SK-N-SH (cell line): Measurements from ENCODE around the gene MYH7B. TPM values are rescaled to one million over a fixed set of nuclear protein-coding genes. Genes with fewer than 3 reads are reported as not detected.

Experiments
- CTCF ChIA-PET: fragments of 300-600, 350-600 bp; formaldehyde crosslinking; extraction: SDS; loops from one replicate; lab custom pipeline; 2021; lab: Yijun Ruan, JAX
- POLR2A ChIA-PET: fragments of 350-600 bp; sonication (Branson Sonifier 250); formaldehyde crosslinking; extraction: SDS; loops from one replicate; lab custom pipeline; 2020; ENCODE audit warnings: antibody characterized with exemption, inconsistent platforms; lab: Yijun Ruan, JAX
- DNase-seq: peaks from one replicate; pipeline ENCODE4 v3.0.0; 2012
- H2AFZ ChIP-seq: fragments of 200-600 bp; sonication (generic); 2 replicates; pipeline ENCODE4 v1.8.1; 2016; ENCODE audit warnings: antibody characterized with exemption, mild to moderate bottlenecking, low read depth
- H3F3A ChIP-seq: fragments of 200-600 bp; sonication (generic); replicated peaks from 2 replicates; pipeline ENCODE3; 2016; ENCODE audit warnings: antibody characterized with exemption, mild to moderate bottlenecking; ENCODE audit not compliant: insufficient read depth
- H3K27ac ChIP-seq, 2 experiments: fragments of 200-500 bp in 1 of 2; fragments of 200-600 bp in 1 of 2; sonication (Bioruptor generic) in 1 of 2; sonication (generic), shearing (Covaris generic) in 1 of 2; 2 replicates each; pipeline versions ENCODE4 v1.5.1 to v1.6.1; 2014 to 2016; ENCODE audit warnings: low read depth in 2 of 2, inconsistent platforms in 1 of 2, low read length in 1 of 2, mild to moderate bottlenecking in 1 of 2, mixed read lengths in 1 of 2
- H3K27me3 ChIP-seq: fragments of 200-600 bp; sonication (generic), shearing (Covaris generic); 2 replicates; pipeline ENCODE4 v1.6.1; 2016; ENCODE audit warnings: mixed run types; ENCODE audit not compliant: insufficient read depth
- H3K36me3 ChIP-seq, 2 experiments: fragments of 200-500 bp in 1 of 2; fragments of 200-600 bp in 1 of 2; sonication (Bioruptor generic) in 1 of 2; sonication (generic) in 1 of 2; replicated peaks in 1 of 2; 2 replicates each; pipeline versions ENCODE3 to v1.5.1; 2014 to 2016; ENCODE audit warnings: low read length in 1 of 2, mild to moderate bottlenecking in 1 of 2; ENCODE audit not compliant: insufficient read depth in 2 of 2, control insufficient read depth in 1 of 2
- H3K4me1 ChIP-seq, 2 experiments: fragments of 200-500 bp in 1 of 2; fragments of 200-600 bp in 1 of 2; sonication (Bioruptor generic) in 1 of 2; sonication (generic), shearing (Covaris generic) in 1 of 2; 2 replicates each; pipeline versions ENCODE4 v1.5.1 to v1.6.1; 2014 to 2016; ENCODE audit warnings: low read depth in 1 of 2, low read length in 1 of 2, mixed run types in 1 of 2; ENCODE audit not compliant: insufficient read depth in 2 of 2, control insufficient read depth in 1 of 2
- H3K4me2 ChIP-seq: fragments of 200-600 bp; sonication (generic), shearing (Covaris generic); 2 replicates; pipeline ENCODE4 v1.6.1; 2017; ENCODE audit warnings: mixed run types
- H3K4me3 ChIP-seq, 2 experiments: fragments of 200-500 bp in 1 of 2; fragments of 200-600 bp in 1 of 2; sonication (Bioruptor generic) in 1 of 2; sonication (generic), shearing (Covaris generic) in 1 of 2; 2 replicates each; pipeline versions ENCODE4 v1.5.1 to v1.8.1; 2014 to 2016; ENCODE audit warnings: low read depth in 2 of 2, inconsistent platforms in 1 of 2, low read length in 1 of 2, mild to moderate bottlenecking in 1 of 2, mixed read lengths in 1 of 2, moderate library complexity in 1 of 2
- H3K79me2 ChIP-seq: fragments of 200-600 bp; sonication (generic); 2 replicates; pipeline ENCODE4 v1.8.1; 2017; ENCODE audit warnings: mild to moderate bottlenecking; ENCODE audit not compliant: insufficient read depth
- H3K9ac ChIP-seq: fragments of 200-600 bp; sonication (generic); 2 replicates; pipeline ENCODE4 v1.6.1; 2017; ENCODE audit warnings: mixed run types
- H3K9me2 ChIP-seq: fragments of 200-600 bp; sonication (generic); 2 replicates; pipeline ENCODE4 v1.6.1; 2017; ENCODE audit warnings: mixed run types
- H3K9me3 ChIP-seq: fragments of 200-600 bp; sonication (generic); 2 replicates; pipeline ENCODE4 v1.6.1; 2017; ENCODE audit warnings: mixed run types, mild to moderate bottlenecking, moderate library complexity
- H4K20me1 ChIP-seq: fragments of 200-600 bp; sonication (generic); 2 replicates; pipeline ENCODE4 v1.6.1; 2017; ENCODE audit warnings: mild to moderate bottlenecking, mixed run types; ENCODE audit not compliant: insufficient read depth
- CHD2 ChIP-seq: fragments of 150-350 bp; IDR thresholded peaks from 2 replicates; pipeline ENCODE4 v1.6.1; 2018; ENCODE audit warnings: low read length; ENCODE audit not compliant: partially characterized antibody
- CTCF ChIP-seq: fragments of 200-600 bp; sonication (generic); IDR thresholded peaks from 2 replicates; pipeline ENCODE4 v1.6.1; 2017; ENCODE audit warnings: antibody characterized with exemption, mild to moderate bottlenecking, moderate library complexity
- ELF1 ChIP-seq: IDR thresholded peaks from 2 replicates; pipeline ENCODE4 v1.4.0; 2012
- FOXJ3 ChIP-seq: sonication (generic); formaldehyde crosslinking; IDR thresholded peaks from 2 replicates; pipeline ENCODE4 v1.5.1; 2020; ENCODE audit warnings: mild to moderate bottlenecking, missing genetic modification reagents
- FOXM1 ChIP-seq: IDR thresholded peaks from 2 replicates; pipeline ENCODE4 v1.4.0; 2012; ENCODE audit warnings: low read depth, mild to moderate bottlenecking
- GABPA ChIP-seq: IDR thresholded peaks from 2 replicates; pipeline ENCODE4 v1.4.0; 2012; ENCODE audit warnings: low read depth, mild to moderate bottlenecking
- JUND ChIP-seq: IDR thresholded peaks from 2 replicates; pipeline ENCODE4 v1.4.0; 2012
- MEF2A ChIP-seq: IDR thresholded peaks from 2 replicates; pipeline ENCODE4 v1.4.0; 2012; ENCODE audit warnings: low read depth, borderline replicate concordance
- MXI1 ChIP-seq: IDR thresholded peaks from 2 replicates; pipeline ENCODE4 v1.6.1; 2012; ENCODE audit warnings: mild to moderate bottlenecking, low read depth, low read length, improper control_type of control experiment
- NRF1 ChIP-seq: IDR thresholded peaks from 2 replicates; pipeline ENCODE4 v1.6.1; 2012; ENCODE audit warnings: low read depth, mild to moderate bottlenecking, low read length
- PBX3 ChIP-seq: IDR thresholded peaks from 2 replicates; pipeline ENCODE4; 2012
- POLR2AphosphoS5 ChIP-seq: IDR thresholded peaks from 2 replicates; pipeline ENCODE4 v1.6.1; 2012; ENCODE audit warnings: low read depth, low read length
- RCOR1 ChIP-seq: fragments of 150-350 bp; IDR thresholded peaks from 2 replicates; pipeline ENCODE4 v1.6.1; 2017; ENCODE audit warnings: antibody characterized with exemption, low read length
- REST ChIP-seq: IDR thresholded peaks from 2 replicates; pipeline ENCODE4 v1.6.1; 2012; ENCODE audit warnings: mild to moderate bottlenecking, low read depth, low read length, moderate library complexity
- RXRA ChIP-seq: IDR thresholded peaks from 2 replicates; pipeline ENCODE4 v1.4.0; 2012; ENCODE audit warnings: low read depth, mild to moderate bottlenecking, borderline replicate concordance
- SMC3 ChIP-seq: IDR thresholded peaks from 2 replicates; pipeline ENCODE4 v1.6.1; 2012; ENCODE audit warnings: low read depth, low read length, improper control_type of control experiment
- TCF12 ChIP-seq: IDR thresholded peaks from 2 replicates; pipeline ENCODE4 v1.4.0; 2012
- TEAD4 ChIP-seq: IDR thresholded peaks from 2 replicates; pipeline ENCODE4 v1.4.0; 2012; ENCODE audit warnings: mild to moderate bottlenecking, borderline replicate concordance; ENCODE audit not compliant: insufficient read depth
- USF1 ChIP-seq: IDR thresholded peaks from 2 replicates; pipeline ENCODE4 v1.4.0; 2012; ENCODE audit warnings: low read depth, borderline replicate concordance
- WGBS: methylation state at CpG from one replicate; pipeline ENCODE4 v1.1.6; 2017; ENCODE audit warnings: low lambda C conversion rate; 5-methylcytosine and 5-hydroxymethylcytosine counted together
- polyA plus RNA-seq, 3 experiments: library from polyadenylated mRNA; depleted of rRNA; stranded (reverse); fragments of >200 nt; gene quantifications; 2 replicates each; pipeline ENCODE4 v1.2.3, GENCODE V29; 2012

MYH7B gene
- polyA plus RNA-seq, 1 of the 3 experiments (the other 2 are of a cell fraction), result 0.41 TPM

- peaks cover 0 to 4% of the 10 kb centered on the region in 2 experiments; a peak in 1 of 4 replicates for H3K4me1 ChIP-seq
- H3K79me2 ChIP-seq, result no peaks in the 10 kb centered on the region
- DNase-seq, result no peak
- H3K36me3 ChIP-seq, result peaks cover 14 to 31% of the 10 kb centered on the region in 2 experiments
- H3K9ac ChIP-seq, result no peak overlapping the region
- TF ChIP-seq CTCF (no peak), POLR2AphosphoS5 (no peak), MEF2A (no peak), JUND (no peak), FOXJ3 (CRISPR knock-in tag) (no peak)
- CTCF ChIA-PET, result no interaction called here
- H3K27ac ChIP-seq, result no peak overlapping the region
- H3F3A ChIP-seq, result peaks cover 4% of the 10 kb centered on the region
- POLR2A ChIA-PET, result no interaction called here
- no peaks in the 10 kb centered on the region for H3K27me3 ChIP-seq
- no peaks in the 10 kb centered on the region for H3K9me2 ChIP-seq
- no peaks in the 10 kb centered on the region for H3K9me3 ChIP-seq
- H3K4me3 ChIP-seq, result no peak overlapping the region
- no peak overlapping the region for H2AFZ ChIP-seq
- H3K4me2 ChIP-seq, result no peak overlapping the region
- 97% methylated on average over 2 of the region's 2 CpGs for WGBS
- no peaks in the 10 kb centered on the region for H4K20me1 ChIP-seq
Observed at GRCh38 chr20:34923414-34923813, 32.3 kb upstream of the MYH7B start.

- H3K36me3 ChIP-seq, result peaks cover 19 to 44% of the 10 kb centered on the region in 2 experiments
- no peak overlapping the region for H3K27ac ChIP-seq
- TF ChIP-seq CHD2 (no peak), FOXJ3 (CRISPR knock-in tag) (no peak), CTCF (no peak), FOXM1 (no peak), MXI1 (no peak), RCOR1 (no peak), SMC3 (no peak), REST (no peak), NRF1 (no peak), GABPA (no peak), TCF12 (no peak), JUND (no peak), RXRA (no peak), TEAD4 (no peak), POLR2AphosphoS5 (no peak), PBX3 (no peak), USF1 (no peak), ELF1 (no peak)
- H2AFZ ChIP-seq, result no peak overlapping the region
- WGBS, result 88% methylated on average over 3 of the region's 3 CpGs
- no peaks in the 10 kb centered on the region for H3K79me2 ChIP-seq
- H3K4me2 ChIP-seq, result no peak overlapping the region
- no peaks in the 10 kb centered on the region for H4K20me1 ChIP-seq
- no peak overlapping the region for H3K9ac ChIP-seq
- no peak overlapping the region for H3K4me3 ChIP-seq
- peaks cover 0 to 4% of the 10 kb centered on the region in 2 experiments; a peak in 1 of 4 replicates for H3K4me1 ChIP-seq
- POLR2A ChIA-PET, result no interaction called here
- H3F3A ChIP-seq, result peaks cover 4% of the 10 kb centered on the region
- no peak for DNase-seq
- CTCF ChIA-PET, result no interaction called here
- H3K27me3 ChIP-seq, result no peaks in the 10 kb centered on the region
- H3K9me3 ChIP-seq, result no peaks in the 10 kb centered on the region
- no peaks in the 10 kb centered on the region for H3K9me2 ChIP-seq
Observed at GRCh38 chr20:34925341-34925740, 30.3 kb upstream of the MYH7B start.
